SJSA1 (cell line): ENCODE results near the gene EXOC4. TPM values are rescaled to one million over a fixed set of nuclear protein-coding genes. Genes with fewer than 3 reads are reported as not detected.
A peak's percentile ranks its signal among the peaks of the same experiment; 100 is the strongest.

Experiments
- DNase-seq, 2 experiments: peaks; one replicate each; pipeline ENCODE4 v3.0.0-alpha.2; 2015 to 2020; ENCODE audit warnings: low spot score in 2 of 2, low read depth in 1 of 2
- H3K27ac ChIP-seq: fragments of 250-450 bp; sonication (Bioruptor Pico); 2 replicates; pipeline ENCODE4 v1.5.1; 2020; ENCODE audit warnings: mild to moderate bottlenecking, moderate library complexity
- H3K27me3 ChIP-seq: fragments of 250-450 bp; sonication (Bioruptor Pico); replicated peaks from 2 replicates; pipeline ENCODE4 v1.5.1; 2020; ENCODE audit warnings: mild to moderate bottlenecking, moderate library complexity
- H3K36me3 ChIP-seq: fragments of 250-450 bp; sonication (Bioruptor Pico); 2 replicates; pipeline ENCODE4 v1.5.1; 2020; ENCODE audit warnings: mild to moderate bottlenecking
- H3K4me1 ChIP-seq: fragments of 250-450 bp; sonication (Bioruptor Pico); replicated peaks from 2 replicates; pipeline ENCODE4 v1.6.1; 2021; ENCODE audit warnings: mild to moderate bottlenecking
- H3K4me3 ChIP-seq: fragments of 250-450 bp; sonication (Bioruptor Pico); 2 replicates; pipeline ENCODE4 v1.5.1; 2020; ENCODE audit warnings: mild to moderate bottlenecking
- H3K9me3 ChIP-seq: fragments of 250-450 bp; sonication (Bioruptor Pico); replicated peaks from 2 replicates; pipeline ENCODE4 v1.5.1; 2020; ENCODE audit warnings: mild to moderate bottlenecking
- total RNA-seq: library from RNA; depleted of rRNA; stranded (reverse); fragments of >200 nt; shearing (Covaris generic); gene quantifications from 2 replicates; pipeline ENCODE4 v1.2.3, GENCODE V29; 2014

Gene EXOC4
- total RNA-seq, 1 experiment from 2014 or later, result 38.5 TPM

GRCh38 chr7:133784486-133785001 lies 531.7 kb downstream of the EXOC4 start:
- no peaks in the 10 kb centered on the region for H3K9me3 ChIP-seq
- no peak overlapping the region for H3K4me3 ChIP-seq
- no peaks in the 10 kb centered on the region for H3K27me3 ChIP-seq
- no peaks in the 10 kb centered on the region for H3K4me1 ChIP-seq
- no peak for DNase-seq
- no peak overlapping the region for H3K27ac ChIP-seq
- no peaks in the 10 kb centered on the region for H3K36me3 ChIP-seq

GRCh38 chr7:133786401-133786937 lies 533.6 kb downstream of the EXOC4 start:
- Histone ChIP-seq H3K27me3 (no peaks in the 10 kb centered on the region), H3K4me1 (no peaks in the 10 kb centered on the region), H3K9me3 (no peaks in the 10 kb centered on the region), H3K4me3 (no peak overlapping the region), H3K36me3 (no peaks in the 10 kb centered on the region), H3K27ac (no peak overlapping the region)
- no peak for DNase-seq

GRCh38 chr7:133789974-133790373 lies 537.1 kb downstream of the EXOC4 start:
- H3K4me3 ChIP-seq, result no peak overlapping the region
- no peak for DNase-seq
- H3K36me3 ChIP-seq, result no peaks in the 10 kb centered on the region
- H3K9me3 ChIP-seq, result no peaks in the 10 kb centered on the region
- no peaks in the 10 kb centered on the region for H3K4me1 ChIP-seq
- H3K27ac ChIP-seq, result no peak overlapping the region
- no peaks in the 10 kb centered on the region for H3K27me3 ChIP-seq

DNA sequence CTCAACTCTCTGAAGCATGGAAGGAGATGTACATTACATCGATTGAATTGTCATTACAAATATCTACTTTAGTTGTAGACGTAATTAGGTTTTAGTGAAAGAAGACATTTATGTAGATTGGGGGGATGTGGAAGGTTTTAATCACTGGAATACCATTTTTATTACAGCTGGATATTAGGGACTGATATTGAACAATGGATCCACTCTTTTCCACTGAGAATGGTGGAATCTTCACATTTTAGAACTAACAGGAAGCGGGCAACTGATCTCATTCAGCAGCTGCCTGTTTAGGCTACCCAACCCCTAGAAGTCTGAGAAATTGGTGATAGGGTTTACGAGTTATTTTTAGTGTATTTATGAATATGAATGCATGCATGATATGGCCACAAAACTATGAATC lies 538.0 kb downstream of the EXOC4 start:
- Histone ChIP-seq H3K4me1 (no peaks in the 10 kb centered on the region), H3K27ac (no peak overlapping the region), H3K36me3 (no peaks in the 10 kb centered on the region), H3K9me3 (no peaks in the 10 kb centered on the region), H3K27me3 (no peaks in the 10 kb centered on the region), H3K4me3 (no peak overlapping the region)
- DNase-seq, result no peak

GRCh38 chr7:133794479-133794878 lies 541.6 kb downstream of the EXOC4 start:
- Histone ChIP-seq H3K4me1 (peaks cover 8% of the 10 kb centered on the region; the same call in 1 of the 2 replicates), H3K36me3 (no peaks in the 10 kb centered on the region), H3K9me3 (no peaks in the 10 kb centered on the region), H3K27me3 (no peaks in the 10 kb centered on the region), H3K4me3 (no peak overlapping the region), H3K27ac (no peak overlapping the region)
- no peak for DNase-seq

- H3K9me3 ChIP-seq, result no peaks in the 10 kb centered on the region
- H3K4me3 ChIP-seq, result no peak overlapping the region
- no peak for DNase-seq
- no peak overlapping the region for H3K27ac ChIP-seq
- H3K27me3 ChIP-seq, result no peaks in the 10 kb centered on the region
- H3K36me3 ChIP-seq, result no peaks in the 10 kb centered on the region
- H3K4me1 ChIP-seq, result peaks cover 8% of the 10 kb centered on the region; the same call in 1 of the 2 replicates
Measured at GRCh38 chr7:133795068-133795665, 542.3 kb downstream of the EXOC4 start.

GRCh38 chr7:133796782-133797745 lies 544.2 kb downstream of the EXOC4 start:
- no peak overlapping the region for H3K27ac ChIP-seq
- H3K4me3 ChIP-seq, result no peak overlapping the region
- H3K9me3 ChIP-seq, result no peaks in the 10 kb centered on the region
- H3K27me3 ChIP-seq, result no peaks in the 10 kb centered on the region
- no peak for DNase-seq
- no peaks in the 10 kb centered on the region for H3K36me3 ChIP-seq
- peaks cover 8% of the 10 kb centered on the region; the same call in 1 of the 2 replicates for H3K4me1 ChIP-seq

- peaks cover 8% of the 10 kb centered on the region; the same call in 1 of the 2 replicates for H3K4me1 ChIP-seq
- no peaks in the 10 kb centered on the region for H3K36me3 ChIP-seq
- DNase-seq, result peak in 1 of 2 experiments; percentile 14
- H3K27me3 ChIP-seq, result no peaks in the 10 kb centered on the region
- H3K4me3 ChIP-seq, result no peak overlapping the region
- no peak overlapping the region for H3K27ac ChIP-seq
- H3K9me3 ChIP-seq, result no peaks in the 10 kb centered on the region
Measured at GRCh38 chr7:133797818-133798520, 545.1 kb downstream of the EXOC4 start.

DNA sequence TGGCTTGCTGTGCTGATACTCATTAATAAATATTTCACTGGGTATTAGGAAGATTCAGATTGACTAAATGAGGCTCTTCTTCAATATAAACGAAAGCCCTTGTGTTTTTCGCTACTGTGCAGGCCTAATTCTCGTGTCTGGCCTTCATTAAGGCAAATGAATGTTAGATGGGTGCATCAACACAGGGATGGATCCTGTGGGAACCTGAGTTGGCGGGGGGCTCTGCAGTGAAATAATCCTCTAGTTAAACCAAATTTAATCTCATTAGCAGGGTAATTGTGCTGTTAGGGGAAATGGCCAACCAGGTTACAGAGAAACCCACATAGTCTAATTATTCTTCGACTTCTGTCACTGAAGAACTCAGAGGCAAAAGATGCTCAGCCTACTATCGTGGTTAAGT lies 548.5 kb downstream of the EXOC4 start:
- no peak overlapping the region for H3K27ac ChIP-seq
- no peaks in the 10 kb centered on the region for H3K9me3 ChIP-seq
- H3K4me1 ChIP-seq, result peaks cover 8% of the 10 kb centered on the region; the same call in 1 of the 2 replicates
- no peaks in the 10 kb centered on the region for H3K27me3 ChIP-seq
- H3K4me3 ChIP-seq, result no peak overlapping the region
- no peak for DNase-seq
- H3K36me3 ChIP-seq, result no peaks in the 10 kb centered on the region

DNA sequence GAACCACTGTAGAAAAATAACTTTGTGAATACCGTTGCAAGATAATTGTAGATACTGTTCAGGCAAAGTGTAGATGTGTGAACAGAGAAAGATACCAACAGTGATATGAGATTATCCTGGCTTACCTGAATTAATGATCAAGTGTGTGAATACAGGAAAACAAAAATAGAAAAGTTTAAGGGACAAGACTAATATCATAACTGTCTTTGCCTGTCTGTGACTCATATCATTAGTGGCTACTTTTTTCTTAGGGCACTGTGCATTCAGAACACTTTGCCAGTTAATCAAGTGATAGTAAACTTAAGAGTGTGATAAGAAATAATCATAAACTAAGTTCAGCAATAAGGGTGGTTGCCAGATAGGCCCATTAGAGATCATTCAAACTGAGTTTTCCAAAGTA lies 551.2 kb downstream of the EXOC4 start:
- no peaks in the 10 kb centered on the region for H3K9me3 ChIP-seq
- H3K4me3 ChIP-seq, result no peak overlapping the region
- H3K27me3 ChIP-seq, result no peaks in the 10 kb centered on the region
- no peaks in the 10 kb centered on the region for H3K4me1 ChIP-seq
- no peaks in the 10 kb centered on the region for H3K36me3 ChIP-seq
- H3K27ac ChIP-seq, result no peak overlapping the region
- no peak for DNase-seq

- no peak for DNase-seq
- H3K27me3 ChIP-seq, result no peaks in the 10 kb centered on the region
Measured at GRCh38 chr7:133805426-133805825, 552.5 kb downstream of the EXOC4 start.

GRCh38 chr7:133807624-133808492 lies 555.0 kb downstream of the EXOC4 start:
- H3K9me3 ChIP-seq, result no peaks in the 10 kb centered on the region
- H3K4me1 ChIP-seq, result no peaks in the 10 kb centered on the region
- H3K27me3 ChIP-seq, result no peaks in the 10 kb centered on the region
- no peak for DNase-seq
- no peak overlapping the region for H3K27ac ChIP-seq
- no peaks in the 10 kb centered on the region for H3K36me3 ChIP-seq
- no peak overlapping the region for H3K4me3 ChIP-seq

More at GRCh38 chr7:133805426-133805825, 552.5 kb downstream of the EXOC4 start:
- no peak overlapping the region for H3K27ac ChIP-seq
- no peaks in the 10 kb centered on the region for H3K36me3 ChIP-seq
- H3K9me3 ChIP-seq, result no peaks in the 10 kb centered on the region
- no peak overlapping the region for H3K4me3 ChIP-seq
- no peaks in the 10 kb centered on the region for H3K4me1 ChIP-seq

GRCh38 chr7:133808493-133808866 lies 555.6 kb downstream of the EXOC4 start:
- no peaks in the 10 kb centered on the region for H3K9me3 ChIP-seq
- H3K4me3 ChIP-seq, result no peak overlapping the region
- no peaks in the 10 kb centered on the region for H3K36me3 ChIP-seq
- no peak for DNase-seq
- no peaks in the 10 kb centered on the region for H3K4me1 ChIP-seq
- H3K27me3 ChIP-seq, result no peaks in the 10 kb centered on the region
- H3K27ac ChIP-seq, result no peak overlapping the region
